Kidney (tissue), 14 donors: Measurements from ENCODE around the gene ZNF18. TPM values are rescaled to one million over a fixed set of nuclear protein-coding genes. Genes with fewer than 3 reads are reported as not detected.

Experiments used
- DNase-seq, 5 donors: peaks; one replicate each; pipeline ENCODE4 v3.0.0-alpha.2; 2013 to 2020
- FAIRE-seq: peaks from 2 replicates; lab custom pipeline; 2012; peaks lifted over from hg19 to GRCh38; lab: Jason Lieb, UNC
- H3K27ac ChIP-seq, 2 donors: one replicate each; pipeline ENCODE4 v1.7.0; 2013; ENCODE audit warnings: low read depth in 2 of 2, low read length in 2 of 2, inconsistent platforms in 1 of 2
- H3K27me3 ChIP-seq: one replicate; pipeline ENCODE4 v1.7.1; 2013; ENCODE audit warnings: low read length, inconsistent platforms; ENCODE audit not compliant: control insufficient read depth, insufficient read depth
- H3K36me3 ChIP-seq, 3 donors: one replicate each; pipeline versions ENCODE4 v1.7.0 to v1.7.1; 2013; ENCODE audit warnings: low read length in 3 of 3, control low read depth in 1 of 3, inconsistent platforms in 1 of 3; ENCODE audit not compliant: insufficient read depth in 3 of 3, control insufficient read depth in 2 of 3
- H3K4me1 ChIP-seq, 3 donors: one replicate each; pipeline versions ENCODE4 v1.7.0 to v1.7.1; 2013; ENCODE audit warnings: low read length in 3 of 3, inconsistent platforms in 1 of 3, low read depth in 1 of 3; ENCODE audit not compliant: control insufficient read depth in 2 of 3, insufficient read depth in 2 of 3
- H3K4me3 ChIP-seq, 3 donors: one replicate each; pipeline versions ENCODE4 v1.7.0 to v1.8.1; 2013; ENCODE audit warnings: low read length in 3 of 3, control low read depth in 1 of 3, inconsistent platforms in 1 of 3
- H3K9ac ChIP-seq, 3 donors: one replicate each; pipeline versions ENCODE4 v1.7.0 to v1.7.1; 2013; ENCODE audit warnings: low read length in 3 of 3, control low read depth in 1 of 3, inconsistent platforms in 1 of 3
- H3K9me3 ChIP-seq, 3 donors: one replicate each; pipeline versions ENCODE4 v1.7.0 to v1.7.1; 2013; ENCODE audit warnings: low read length in 3 of 3, control low read depth in 1 of 3, inconsistent platforms in 1 of 3; ENCODE audit not compliant: control insufficient read depth in 2 of 3, insufficient read depth in 1 of 3
- intact Hi-C: fragments of 100-400 bp; cut with DNase I; formaldehyde crosslinking; loops from one replicate; pipeline ENCODE4 v1.11.1; 2022
- polyA plus RNA-seq: library from polyadenylated mRNA; stranded (reverse); fragments of 350-450 nt; fragmentation: Illumina TruSeq; extraction: RNeasy Lipid Tissue Mini Kit (QIAGEN cat#74804); gene quantifications from one replicate; pipeline ENCODE4 v1.2.3, GENCODE V29; 2014; ENCODE audit warnings: low read depth, low replicate concordance; ENCODE audit not compliant: insufficient read depth
- total RNA-seq: library from RNA; stranded (reverse); fragmentation: NEBNext Ultra II Directional; extraction: Animal tissue kit (Norgen Biotek cat#: 25700); gene quantifications from one replicate; pipeline ENCODE4 v1.2.1, GENCODE V29; 2021
- TF ChIP-seq, protein P1 (sequence below): IDR thresholded peaks from 3 replicates; pipeline ENCODE4 v1.5.1; 2012; ENCODE audit warnings: mild to moderate bottlenecking, moderate library complexity, borderline replicate concordance; ENCODE audit not compliant: insufficient read depth; ENCODE audit errors: extremely low read depth
- donor health status: control.
- donor health status: control.
- donor health status: control.
- donor health status: control.
- donor health status: control.
- donor health status: DM: yes; HTN: yes; CAD: no.
- donor health status: Normal renal cell carcinoma (clear cell type).

ZNF18 gene
- total and polyA plus RNA-seq, 2 donors from 2014 or later: 5.1 to 8.2 TPM

DNA sequence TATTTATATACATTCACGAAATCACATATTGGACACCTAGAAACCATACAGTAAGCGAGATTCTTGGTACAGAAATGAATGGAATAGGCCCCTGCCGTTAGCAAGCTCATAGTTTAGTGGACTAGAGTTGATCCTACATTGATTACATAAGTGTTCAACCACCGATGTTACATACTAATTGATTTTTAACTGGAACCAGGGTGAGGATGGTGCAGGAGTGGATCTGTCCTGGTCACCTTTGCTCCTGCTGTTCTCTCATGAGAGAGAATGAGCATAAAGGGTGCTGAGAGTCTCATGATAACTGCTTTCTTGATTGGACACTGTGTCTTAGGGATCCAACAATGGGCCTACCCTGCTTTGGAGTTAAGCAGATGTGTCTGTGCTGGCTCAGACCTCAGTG lies 37.3 kb upstream of the ZNF18 start:
- intact Hi-C loops: no loop called here
- TF ChIP-seq, protein P1, sequence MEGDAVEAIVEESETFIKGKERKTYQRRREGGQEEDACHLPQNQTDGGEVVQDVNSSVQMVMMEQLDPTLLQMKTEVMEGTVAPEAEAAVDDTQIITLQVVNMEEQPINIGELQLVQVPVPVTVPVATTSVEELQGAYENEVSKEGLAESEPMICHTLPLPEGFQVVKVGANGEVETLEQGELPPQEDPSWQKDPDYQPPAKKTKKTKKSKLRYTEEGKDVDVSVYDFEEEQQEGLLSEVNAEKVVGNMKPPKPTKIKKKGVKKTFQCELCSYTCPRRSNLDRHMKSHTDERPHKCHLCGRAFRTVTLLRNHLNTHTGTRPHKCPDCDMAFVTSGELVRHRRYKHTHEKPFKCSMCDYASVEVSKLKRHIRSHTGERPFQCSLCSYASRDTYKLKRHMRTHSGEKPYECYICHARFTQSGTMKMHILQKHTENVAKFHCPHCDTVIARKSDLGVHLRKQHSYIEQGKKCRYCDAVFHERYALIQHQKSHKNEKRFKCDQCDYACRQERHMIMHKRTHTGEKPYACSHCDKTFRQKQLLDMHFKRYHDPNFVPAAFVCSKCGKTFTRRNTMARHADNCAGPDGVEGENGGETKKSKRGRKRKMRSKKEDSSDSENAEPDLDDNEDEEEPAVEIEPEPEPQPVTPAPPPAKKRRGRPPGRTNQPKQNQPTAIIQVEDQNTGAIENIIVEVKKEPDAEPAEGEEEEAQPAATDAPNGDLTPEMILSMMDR: no peak

DNA sequence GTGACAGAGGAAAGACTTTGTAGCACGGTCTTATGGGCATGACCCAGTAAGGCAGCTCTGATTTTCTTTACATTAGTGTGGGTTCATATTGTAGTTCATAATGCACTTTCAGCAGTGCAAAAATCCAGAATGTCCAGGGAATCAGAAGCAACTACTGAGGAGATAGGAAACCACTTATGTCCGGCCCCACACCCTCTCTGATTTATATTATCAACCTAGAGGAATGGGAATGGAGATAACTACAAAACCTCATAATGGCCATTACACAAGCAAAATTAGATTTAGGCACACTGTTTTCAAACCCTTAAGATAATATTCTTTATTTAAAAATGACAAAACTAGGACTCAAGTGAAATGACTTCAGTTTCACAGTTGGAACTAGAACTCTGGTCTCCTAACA lies 31.3 kb upstream of the ZNF18 start:
- peaks cover 0 to 13% (median 9%) of the 10 kb centered on the region in 3 donors for H3K4me1 ChIP-seq
- DNase-seq (no peak), FAIRE-seq (no peak)
- H3K27me3 ChIP-seq: no peaks in the 10 kb centered on the region
- H3K36me3 ChIP-seq: no peaks in the 10 kb centered on the region
- no peak overlapping the region for H3K4me3 ChIP-seq
- no peak overlapping the region for H3K9ac ChIP-seq
- no peaks in the 10 kb centered on the region for H3K9me3 ChIP-seq
- no peak overlapping the region for H3K27ac ChIP-seq
- intact Hi-C loops: no loop called here
- TF ChIP-seq, protein P1: no peak

More for the DNA sequence above, 37.3 kb upstream of the ZNF18 start:
- Histone ChIP-seq H3K9ac (no peak overlapping the region), H3K27me3 (no peaks in the 10 kb centered on the region), H3K4me3 (no peak overlapping the region), H3K27ac (no peak overlapping the region), H3K36me3 (no peaks in the 10 kb centered on the region), H3K4me1 (peaks cover 0 to 9% (median 3%) of the 10 kb centered on the region in 3 donors), H3K9me3 (no peaks in the 10 kb centered on the region)
- DNase-seq (no peak), FAIRE-seq (no peak)

DNA sequence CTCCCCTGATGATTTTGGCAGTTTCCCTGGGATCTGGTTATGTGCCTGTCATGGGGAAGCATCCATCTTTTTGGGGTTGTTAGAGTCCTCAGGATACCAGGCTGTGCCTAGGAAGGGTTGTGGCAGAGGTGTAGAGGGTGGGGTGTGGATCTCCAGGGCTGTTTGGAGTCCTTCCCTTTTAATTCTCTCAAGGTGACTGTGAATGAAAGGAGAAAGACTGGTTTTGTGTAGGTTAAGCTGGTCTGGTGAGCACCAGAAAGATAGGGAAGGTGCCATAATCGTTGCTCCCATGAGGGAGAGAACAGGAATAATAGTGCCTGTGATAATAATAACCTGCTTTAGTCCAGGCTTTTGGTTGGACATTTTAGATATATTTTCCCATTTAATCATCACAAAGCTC lies 30.4 kb upstream of the ZNF18 start:
- Histone ChIP-seq H3K27ac (no peak overlapping the region), H3K9me3 (no peaks in the 10 kb centered on the region), H3K9ac (no peak overlapping the region), H3K36me3 (no peaks in the 10 kb centered on the region), H3K4me3 (no peak overlapping the region), H3K27me3 (no peaks in the 10 kb centered on the region), H3K4me1 (peaks cover 0 to 14% (median 13%) of the 10 kb centered on the region in 3 donors)
- DNase-seq (no peak), FAIRE-seq (no peak)
- TF ChIP-seq, protein P1: no peak
- intact Hi-C loops: no loop called here

DNA sequence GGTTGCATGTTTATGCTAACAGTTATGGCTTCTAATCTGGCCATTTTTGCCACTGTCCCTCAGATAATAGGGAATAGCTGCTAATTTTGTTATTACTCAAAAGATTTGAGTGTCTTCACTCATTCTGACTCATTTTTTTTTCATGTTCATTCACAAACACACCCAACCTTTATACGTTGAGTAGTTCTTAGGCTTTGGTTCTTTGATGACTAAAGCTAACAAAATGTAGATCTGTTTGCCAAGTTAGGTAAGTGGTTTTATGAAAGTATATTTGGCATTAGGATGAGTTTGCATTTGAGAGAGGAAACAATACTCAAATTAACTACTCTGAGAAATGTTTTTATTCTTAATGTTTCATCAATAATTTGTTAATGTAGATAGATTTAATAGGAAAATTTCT lies 27.1 kb upstream of the ZNF18 start:
- Histone ChIP-seq H3K9ac (no peak overlapping the region), H3K27me3 (no peaks in the 10 kb centered on the region), H3K4me1 (peaks cover 0 to 17% (median 13%) of the 10 kb centered on the region in 3 donors), H3K36me3 (no peaks in the 10 kb centered on the region), H3K4me3 (no peak overlapping the region), H3K9me3 (no peaks in the 10 kb centered on the region), H3K27ac (no peak overlapping the region)
- intact Hi-C loops: no loop called here
- FAIRE-seq (no peak), DNase-seq (no peak)
- TF ChIP-seq, protein P1: no peak
